HG03175 (cell line): ENCODE results near the gene RPS6KC1.
A peak's percentile ranks its signal among the peaks of the same experiment; 100 is the strongest.
"Not testable (repeated sequence)": the region's sequence is repeated elsewhere in the genome, so short reads cannot be mapped to it uniquely, and the experiment has no call there.

Experiments
- ATAC-seq: cut with Tn5 transposase; IDR thresholded peaks from one replicate; pipeline ENCODE4 v1.9.1; 2021; ENCODE audit warnings: mild to moderate bottlenecking, moderate library complexity; ENCODE audit not compliant: unreplicated experiment

Gene RPS6KC1, protein sequence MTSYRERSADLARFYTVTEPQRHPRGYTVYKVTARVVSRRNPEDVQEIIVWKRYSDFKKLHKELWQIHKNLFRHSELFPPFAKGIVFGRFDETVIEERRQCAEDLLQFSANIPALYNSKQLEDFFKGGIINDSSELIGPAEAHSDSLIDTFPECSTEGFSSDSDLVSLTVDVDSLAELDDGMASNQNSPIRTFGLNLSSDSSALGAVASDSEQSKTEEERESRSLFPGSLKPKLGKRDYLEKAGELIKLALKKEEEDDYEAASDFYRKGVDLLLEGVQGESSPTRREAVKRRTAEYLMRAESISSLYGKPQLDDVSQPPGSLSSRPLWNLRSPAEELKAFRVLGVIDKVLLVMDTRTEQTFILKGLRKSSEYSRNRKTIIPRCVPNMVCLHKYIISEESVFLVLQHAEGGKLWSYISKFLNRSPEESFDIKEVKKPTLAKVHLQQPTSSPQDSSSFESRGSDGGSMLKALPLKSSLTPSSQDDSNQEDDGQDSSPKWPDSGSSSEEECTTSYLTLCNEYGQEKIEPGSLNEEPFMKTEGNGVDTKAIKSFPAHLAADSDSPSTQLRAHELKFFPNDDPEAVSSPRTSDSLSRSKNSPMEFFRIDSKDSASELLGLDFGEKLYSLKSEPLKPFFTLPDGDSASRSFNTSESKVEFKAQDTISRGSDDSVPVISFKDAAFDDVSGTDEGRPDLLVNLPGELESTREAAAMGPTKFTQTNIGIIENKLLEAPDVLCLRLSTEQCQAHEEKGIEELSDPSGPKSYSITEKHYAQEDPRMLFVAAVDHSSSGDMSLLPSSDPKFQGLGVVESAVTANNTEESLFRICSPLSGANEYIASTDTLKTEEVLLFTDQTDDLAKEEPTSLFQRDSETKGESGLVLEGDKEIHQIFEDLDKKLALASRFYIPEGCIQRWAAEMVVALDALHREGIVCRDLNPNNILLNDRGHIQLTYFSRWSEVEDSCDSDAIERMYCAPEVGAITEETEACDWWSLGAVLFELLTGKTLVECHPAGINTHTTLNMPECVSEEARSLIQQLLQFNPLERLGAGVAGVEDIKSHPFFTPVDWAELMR

DNA sequence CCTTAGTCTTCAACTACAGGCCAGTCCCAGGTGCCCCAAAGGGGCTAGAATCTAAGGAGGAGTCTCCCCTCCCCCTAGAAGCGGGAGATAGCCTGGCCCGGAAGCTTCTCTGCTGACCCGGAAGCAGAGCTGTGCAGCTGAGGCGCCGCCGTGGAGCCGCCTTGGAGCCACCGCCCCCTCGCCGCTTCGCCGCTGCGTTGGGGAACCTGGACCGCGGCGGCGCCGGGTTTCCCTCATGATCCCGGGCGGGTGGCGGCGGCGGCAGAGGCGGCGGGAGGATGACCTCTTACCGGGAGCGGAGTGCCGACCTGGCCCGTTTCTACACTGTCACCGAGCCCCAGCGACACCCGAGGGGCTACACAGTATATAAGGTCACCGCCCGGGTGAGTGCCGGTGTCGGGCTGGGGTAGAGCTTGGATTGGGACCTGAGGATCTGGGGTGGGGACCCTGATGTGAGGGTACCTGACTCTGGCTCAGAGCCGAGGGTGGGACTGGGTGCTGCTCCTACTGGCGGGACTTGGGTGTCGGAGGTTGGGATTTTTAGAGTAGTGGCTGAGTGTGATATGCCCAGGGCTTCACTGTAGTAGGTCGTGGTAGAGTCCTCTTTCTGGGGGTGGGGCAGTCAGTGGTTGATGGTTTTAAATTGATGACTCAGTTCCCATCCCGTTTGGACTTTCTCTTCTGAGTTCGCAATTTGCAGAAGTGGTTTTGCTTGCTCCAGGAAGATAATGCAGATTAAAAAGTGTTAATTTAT, at the start of gene RPS6KC1:
Gene RPS6KC1 (plus strand): TSS at position 115 of the 754 bp plus-strand sequence. CDS start 164 bp downstream, at position 279.
- peak; percentile 99 for ATAC-seq

DNA sequence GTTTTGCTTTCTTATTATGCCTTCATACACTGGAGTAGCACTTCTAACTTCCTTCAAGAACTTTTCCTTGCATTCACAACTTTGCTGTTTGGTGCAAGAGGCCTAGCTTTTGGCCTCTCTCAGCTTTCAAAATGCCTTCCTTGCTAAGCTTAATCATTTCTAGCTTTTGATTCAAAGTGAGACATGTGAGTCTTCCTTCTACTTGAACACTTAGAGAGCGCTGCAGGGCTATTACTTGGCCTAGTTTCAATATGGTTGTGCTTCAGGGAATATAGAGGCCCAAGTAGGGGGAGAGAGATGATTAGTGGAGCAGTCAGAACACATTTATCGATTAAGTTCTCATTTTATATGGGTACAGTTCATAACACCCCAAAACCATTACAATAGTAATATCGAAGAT, 47.8 kb upstream of the RPS6KC1 start:
- ATAC-seq: peak; percentile 61

DNA sequence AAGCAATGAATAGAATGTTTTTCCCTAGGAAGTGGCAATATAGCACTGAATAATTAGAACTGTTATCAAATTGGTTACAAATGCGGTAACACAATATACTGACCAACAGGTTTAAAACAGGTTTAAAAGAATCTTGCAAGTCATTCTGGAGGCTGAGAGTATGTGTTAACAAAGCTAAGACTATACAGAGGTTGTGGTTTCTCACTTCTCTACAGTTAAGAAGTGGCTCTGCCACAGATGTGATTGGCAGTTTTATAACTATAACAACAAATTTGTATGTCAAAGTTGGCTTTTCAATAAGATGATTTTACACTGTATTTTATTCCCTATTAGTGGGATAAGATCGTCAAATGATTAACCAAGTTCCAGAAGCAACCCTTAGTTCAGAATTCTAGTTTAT, 42.5 kb upstream of the RPS6KC1 start:
- peak; percentile 89 for ATAC-seq

DNA sequence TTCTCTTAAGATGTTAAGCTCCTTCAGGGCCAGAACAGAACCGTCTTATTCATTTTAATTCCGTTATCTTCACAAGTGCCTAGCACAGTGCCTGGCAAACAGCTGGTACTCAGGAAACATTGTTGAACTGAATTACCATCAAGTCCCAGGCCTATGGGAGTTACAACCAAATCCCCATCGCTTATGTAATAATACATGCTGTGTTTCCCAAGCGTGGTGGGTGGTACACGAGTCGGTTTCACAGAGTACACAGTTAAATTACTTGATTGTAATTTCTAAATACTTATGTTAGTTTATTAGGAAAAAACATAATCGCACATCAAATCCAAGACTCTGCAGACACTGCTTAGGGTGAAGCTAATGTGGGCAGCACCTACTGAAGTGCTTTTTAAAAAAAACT, 36.4 kb upstream of the RPS6KC1 start:
- no peak for ATAC-seq

DNA sequence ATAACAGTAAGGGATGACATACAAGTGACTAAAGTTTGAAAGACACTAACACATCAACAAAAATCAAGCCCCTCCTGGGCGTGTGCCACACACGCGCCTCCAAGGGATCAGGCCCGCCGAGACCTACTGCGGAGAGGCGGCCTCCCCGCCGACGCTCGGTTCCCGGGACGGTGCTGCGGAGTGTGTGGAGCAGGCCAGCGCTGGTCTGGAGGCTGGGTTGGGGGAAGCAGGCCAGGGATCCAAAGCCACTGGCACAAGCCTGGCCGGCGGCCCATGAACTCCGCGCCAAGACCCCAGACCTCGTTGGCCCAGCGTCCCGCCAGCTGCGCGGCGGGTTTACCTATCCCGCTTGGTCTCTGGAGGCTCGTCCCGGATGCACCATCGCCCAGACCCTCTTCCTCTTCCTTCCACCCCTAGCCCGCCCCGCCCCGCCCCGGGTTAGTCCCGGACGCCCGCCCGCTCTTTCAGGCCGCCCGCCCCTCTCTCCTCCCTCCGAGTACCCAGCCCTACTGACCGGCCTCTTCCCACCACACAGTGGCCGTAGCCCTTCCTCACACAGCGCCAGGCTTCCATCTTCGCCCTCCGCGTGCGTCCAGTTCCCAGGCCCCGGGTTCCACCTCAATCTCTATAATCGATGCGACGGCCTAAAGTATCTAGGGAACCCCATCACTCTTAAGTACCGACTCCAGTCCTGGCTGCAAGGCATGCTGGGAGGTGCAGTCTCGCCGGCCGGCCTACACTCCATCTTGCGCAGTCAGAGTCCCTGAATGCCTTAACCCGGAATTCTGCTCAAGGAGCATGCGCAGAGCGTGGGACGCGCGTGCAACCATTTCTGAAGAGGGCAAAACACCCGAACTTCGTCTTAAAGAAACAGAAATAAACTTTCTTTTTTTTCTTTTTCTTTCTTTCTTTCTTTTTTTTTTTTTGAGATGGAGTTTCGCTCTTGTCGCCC, 35.7 kb upstream of the RPS6KC1 start, which contains the start of gene ANGEL2:
Gene ANGEL2 (minus strand): TSS at position 769 of the 952 bp plus-strand sequence. CDS start 196 bp downstream, at position 573.
- peak; percentile 96 for ATAC-seq

DNA sequence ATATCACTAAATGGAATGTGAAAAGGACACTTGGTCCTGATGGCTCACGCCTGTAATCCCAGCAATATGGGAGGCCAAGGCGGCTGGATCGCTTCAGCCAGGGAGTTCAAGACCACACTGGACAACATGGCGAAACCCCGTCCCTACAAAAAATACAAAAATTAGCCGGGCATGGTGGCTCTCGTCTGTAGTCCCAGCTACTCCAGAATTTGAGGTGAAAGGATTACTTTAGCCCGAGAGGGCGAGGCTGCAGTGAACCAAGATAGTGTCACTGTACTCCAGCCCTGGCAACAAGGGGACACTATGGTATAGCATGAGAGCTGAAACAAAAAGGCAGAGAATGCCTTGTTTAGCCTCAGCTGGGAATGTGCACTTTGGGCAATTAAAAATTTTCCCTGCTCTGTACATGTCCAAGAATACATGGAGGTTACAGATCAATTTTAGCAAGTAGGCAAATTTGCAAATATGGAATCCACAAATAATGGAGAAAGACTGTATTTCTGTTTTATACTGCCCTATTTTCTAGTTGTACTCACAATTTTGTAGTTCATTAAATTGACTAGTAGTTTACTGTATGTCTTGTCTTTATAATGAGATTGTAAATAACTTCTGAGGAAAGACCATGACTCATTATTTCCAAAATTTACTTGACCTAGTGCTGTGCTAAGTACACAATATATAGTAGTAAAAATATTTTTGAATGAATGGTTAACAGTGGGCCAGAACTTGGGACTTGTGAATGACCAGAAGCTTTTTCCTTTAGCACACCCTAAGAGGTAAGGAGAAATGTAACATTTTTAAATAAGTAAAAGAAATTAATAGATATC, 33.4 kb upstream of the RPS6KC1 start:
- no peak for ATAC-seq

DNA sequence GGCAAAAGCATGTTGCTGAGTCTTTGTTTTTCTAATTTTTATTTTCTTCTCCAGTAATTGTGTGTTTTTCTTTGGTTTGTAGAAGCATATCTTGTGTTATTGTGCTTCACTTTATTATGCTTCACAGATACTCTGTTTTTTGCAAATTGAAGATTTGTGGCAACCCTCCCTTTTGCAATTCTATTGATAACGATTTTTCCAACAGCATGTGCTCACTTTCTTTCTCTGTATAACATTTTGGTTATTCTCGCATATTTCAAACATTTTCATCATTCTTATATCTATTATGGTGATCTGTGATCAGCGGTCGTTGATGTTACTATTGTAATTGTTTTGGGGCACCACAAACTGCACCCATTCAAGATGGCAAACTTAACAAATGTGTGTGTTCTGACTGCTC, 31.6 kb upstream of the RPS6KC1 start:
- ATAC-seq: no peak

DNA sequence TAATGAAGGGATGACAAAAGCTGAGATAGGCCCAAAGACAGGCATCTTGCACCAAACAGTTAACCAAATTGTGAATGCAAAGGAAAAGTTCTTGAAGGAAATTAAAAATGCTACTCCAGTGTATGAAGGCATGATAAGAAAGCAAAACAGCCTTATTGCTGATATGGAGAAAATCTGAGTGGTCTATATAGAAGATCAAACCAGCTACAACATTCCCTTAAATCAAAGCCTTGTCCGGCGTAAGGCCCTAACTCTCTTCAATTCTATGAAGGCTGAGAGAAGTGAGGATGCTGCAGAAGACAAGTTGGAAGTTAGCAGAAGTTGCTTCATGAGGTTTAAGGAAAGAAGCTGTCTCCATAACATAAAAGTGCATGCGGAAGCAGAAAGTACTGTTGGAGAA, 31.0 kb upstream of the RPS6KC1 start:
- no peak for ATAC-seq

DNA sequence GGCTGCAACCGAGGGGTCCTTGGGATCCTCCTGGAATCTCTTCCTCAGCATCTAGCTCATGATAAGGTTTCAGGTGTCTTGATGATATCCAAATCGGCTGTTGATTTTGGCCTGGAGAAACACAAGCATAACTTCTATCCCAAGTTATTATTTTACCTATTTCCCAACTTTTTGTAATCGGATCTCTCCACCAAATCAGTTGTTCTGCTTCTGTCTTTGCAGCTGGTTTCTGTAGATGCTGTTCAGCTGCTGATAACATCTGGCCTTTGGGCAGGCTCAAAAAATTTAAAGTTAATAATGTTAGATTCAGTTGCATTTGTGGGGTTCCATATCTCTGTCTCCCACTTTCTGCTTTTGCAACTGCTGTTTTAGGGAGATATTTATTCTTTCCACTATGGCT, 24.0 kb upstream of the RPS6KC1 start:
- not testable (repeated sequence) for ATAC-seq

DNA sequence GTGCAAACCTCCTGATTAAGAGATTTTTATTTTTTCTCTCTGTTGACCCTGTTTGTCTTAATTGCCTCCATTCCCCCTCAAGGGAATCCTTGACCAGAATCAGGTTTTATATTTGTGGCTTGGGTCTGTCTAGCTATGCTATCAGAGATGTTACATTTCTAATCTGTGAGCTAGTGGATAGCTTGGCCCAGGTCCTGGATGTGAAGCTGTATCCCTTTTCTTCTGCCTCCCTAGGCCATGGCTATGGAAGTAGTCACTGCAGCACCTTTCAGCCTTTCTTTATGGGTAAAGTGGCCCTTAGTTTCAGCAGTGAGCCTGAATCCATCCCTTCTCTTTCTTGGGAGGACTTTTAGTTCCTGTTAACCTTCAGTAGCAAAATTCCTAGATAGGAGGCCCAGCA, 18.4 kb upstream of the RPS6KC1 start:
- no peak for ATAC-seq

DNA sequence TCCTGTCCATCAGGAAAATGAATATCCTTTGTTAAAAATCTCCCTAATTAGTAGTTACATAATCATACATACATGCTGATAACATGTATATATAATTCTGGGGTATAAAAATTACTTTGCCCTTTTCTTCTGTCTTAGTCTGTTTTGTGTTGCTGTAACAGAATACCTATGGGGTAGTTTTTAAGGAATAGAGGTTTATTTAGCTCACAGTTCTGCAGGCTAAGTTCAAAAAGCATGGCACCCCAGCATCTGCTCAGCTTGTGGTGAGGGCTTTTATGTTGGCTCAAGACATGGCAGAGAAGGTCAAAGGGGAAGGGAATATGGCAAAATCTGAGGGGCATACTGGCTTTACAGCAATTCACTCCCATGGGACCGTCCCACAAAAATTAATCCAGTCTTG, 16.3 kb upstream of the RPS6KC1 start:
- no peak for ATAC-seq

DNA sequence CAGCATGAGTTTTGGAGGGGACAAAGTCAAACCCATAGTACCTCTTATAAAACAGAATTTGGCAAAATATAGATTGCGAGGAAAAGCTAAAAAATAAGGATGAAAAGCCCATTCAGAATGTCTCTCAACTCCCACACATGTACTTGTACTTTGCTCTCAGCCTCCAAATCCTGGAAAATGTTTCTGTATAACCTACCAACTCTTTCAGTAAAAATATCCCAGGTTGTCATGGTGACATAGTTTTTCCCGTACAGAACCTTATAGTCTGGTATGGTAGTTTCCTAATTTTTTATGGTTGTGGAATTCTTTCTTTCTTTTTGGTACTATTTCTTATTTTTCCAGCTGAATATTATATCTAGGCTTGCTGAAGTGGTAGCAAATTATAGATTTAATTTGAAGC, 15.5 kb upstream of the RPS6KC1 start:
- ATAC-seq: no peak

DNA sequence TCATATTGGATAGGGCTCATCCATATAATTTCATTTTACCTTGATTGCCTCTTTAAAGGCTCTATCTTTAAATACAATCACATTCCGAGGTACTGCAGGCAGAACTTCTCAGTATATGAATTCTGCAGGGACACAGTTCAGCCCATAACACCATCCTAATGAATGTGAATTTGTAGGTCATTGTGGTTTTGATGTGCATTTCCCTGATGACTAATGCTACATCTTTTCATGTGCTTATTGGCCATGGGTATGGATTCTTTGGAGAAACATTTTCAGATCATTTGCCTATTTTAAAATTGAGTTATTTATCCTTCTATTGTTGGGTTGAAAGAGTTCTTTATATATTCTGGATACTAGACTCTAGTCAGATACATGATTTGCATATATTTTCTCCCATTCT, 9.6 kb upstream of the RPS6KC1 start:
- no peak for ATAC-seq

DNA sequence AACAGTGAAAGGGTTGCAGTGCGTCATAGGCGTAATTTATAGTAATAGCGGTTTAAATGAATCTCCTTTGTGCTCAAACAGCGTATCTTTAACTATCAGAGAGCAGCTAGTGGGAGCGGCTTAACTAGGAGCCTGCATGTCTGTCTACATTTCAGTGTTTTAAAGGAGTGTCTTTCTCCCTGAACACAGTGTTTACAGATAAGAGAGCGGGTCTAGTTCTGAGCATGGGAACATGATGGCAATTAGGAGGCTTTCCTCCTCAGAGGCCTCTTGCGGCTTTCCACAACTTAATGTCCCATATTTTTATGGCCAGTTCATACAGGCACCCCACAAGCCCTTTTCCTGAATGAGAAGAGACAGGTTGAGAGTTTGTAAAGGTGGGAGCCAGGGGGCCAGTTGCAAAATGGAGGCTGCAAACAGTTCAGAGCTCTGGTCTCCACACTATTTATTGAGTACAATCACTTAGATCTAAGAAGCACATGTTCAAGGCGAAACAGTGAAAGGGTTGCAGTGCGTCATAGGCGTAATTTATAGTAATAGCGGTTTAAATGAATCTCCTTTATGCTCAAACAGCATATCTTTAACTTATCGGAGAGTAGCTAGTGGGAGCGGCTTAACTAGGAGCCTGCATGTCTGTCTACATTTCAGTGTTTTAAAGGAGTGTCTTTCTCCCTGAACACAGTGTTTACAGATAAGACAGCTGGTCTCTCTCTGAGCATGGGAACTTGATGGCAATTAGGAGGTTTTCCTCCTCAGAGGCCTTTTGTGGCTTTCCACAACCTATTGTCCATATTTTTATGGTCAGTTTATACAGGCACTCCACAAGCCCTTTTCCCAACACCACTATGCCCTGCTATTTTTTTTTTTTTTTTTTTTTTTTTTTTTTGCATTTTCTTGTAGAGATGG, 5.5 kb upstream of the RPS6KC1 start:
- not testable (repeated sequence) for ATAC-seq

DNA sequence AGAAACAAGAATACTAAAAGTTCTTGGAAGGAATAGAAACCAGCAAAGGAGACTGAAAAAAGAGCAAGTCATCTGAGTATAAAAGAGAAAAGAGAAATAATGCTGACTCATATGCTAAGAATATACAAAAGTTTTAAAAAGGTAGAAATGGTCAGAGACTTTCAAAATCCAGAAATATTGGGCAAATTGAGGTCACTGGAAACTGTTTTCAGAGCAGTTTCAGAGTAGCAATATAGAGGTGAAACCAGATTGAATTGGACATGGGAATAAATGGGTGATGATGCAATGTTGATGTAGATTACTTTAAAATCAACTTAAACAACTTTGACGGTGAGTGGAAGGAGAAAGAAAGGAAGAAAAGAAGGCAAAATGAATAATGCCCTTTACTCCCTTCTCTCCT, 1.8 kb upstream of the RPS6KC1 start:
- ATAC-seq: no peak

DNA sequence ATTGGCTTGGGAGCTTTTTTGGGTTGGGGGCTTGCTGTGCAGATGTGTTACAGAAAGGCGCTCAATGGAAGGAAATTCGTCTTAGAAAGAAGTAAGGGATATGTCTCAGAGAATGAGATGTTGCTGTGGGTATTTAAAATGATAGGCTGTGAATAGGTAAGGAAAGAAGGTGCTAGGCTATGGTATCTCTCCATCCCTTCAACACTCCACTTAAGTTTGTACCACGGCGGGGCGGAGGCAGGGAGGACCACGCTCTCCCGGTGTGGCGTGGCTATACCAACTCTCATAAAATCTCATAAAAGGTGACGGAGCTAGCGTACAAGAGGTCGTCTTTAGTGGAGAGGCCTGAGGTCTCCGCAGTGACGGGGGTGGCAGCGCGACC, 305 bp upstream of the RPS6KC1 start:
- ATAC-seq: peak; percentile 23

DNA sequence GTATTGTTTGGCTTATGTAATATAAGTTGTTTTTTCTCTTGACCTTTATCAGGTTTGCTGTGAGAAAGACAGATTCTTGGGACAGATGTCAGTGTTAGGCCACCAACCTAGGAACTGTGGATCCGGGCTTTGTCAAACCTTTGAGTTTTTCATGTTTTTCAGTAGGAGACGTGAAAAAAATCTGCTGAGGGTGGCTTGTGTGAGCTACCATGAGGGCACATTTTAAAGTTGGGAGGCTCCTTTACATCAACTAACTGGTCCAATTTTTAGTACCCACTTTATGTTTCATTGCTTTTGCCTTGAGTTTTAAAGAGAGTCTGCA, 801 bp downstream of the RPS6KC1 start:
- no peak for ATAC-seq

DNA sequence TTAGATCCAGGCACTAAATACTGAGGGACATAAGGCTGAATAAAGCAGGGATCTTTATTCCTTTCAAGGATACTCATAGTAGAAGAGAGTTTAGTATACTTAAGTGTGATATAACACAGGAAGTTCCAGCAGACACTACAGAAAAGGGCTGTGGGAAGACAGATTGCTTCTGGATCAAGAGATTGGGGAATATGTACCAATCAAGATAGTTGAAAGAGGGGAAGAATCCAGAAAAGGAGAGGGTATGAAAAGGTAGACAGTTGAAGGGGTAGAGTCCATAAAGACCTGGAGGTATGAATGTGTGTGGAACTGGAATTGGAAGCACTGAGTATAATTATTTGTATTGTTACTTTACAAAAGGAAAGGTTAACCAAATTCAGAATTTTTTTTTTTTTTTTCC, 2.4 kb downstream of the RPS6KC1 start:
- no peak for ATAC-seq
